ENCODE measurements around the gene VAC14. TPM values are rescaled to one million over a fixed set of nuclear protein-coding genes. Genes with fewer than 3 reads are reported as not detected.

The VAC14 gene
- polyA plus RNA-seq, 1 donor from 2014 or later, result 8.6 TPM

DNA sequence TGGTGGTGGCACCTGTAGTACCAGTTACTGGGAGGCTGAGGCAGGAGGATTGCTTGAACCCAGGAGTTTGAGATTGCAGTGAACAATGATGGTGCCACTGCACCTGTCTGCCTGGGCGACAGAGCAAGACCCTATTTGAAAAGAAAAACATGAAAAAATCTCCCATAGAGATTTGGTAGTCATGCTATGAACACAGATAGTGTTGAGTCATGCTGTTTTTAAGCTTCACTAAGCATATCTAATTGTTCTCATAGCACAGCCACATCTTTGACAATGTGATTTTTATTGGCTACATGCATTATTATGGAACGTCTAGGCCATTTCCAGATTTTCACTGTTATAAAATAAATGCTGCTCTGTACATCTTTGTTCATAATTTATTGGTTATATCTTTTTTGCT lies 148.6 kb downstream of the VAC14 start:
- Histone ChIP-seq H4K20me1 (ENCODE audit: insufficient read depth) (no peaks in the 10 kb centered on the region), H3K27ac (ENCODE audit: low read length) (no peak overlapping the region), H3F3A (ENCODE audit: insufficient read depth, low read length, poor library complexity, severe bottlenecking) (no peaks in the 10 kb centered on the region), H2AFZ (ENCODE audit: low read depth, low read length) (no peak overlapping the region), H3K9me2 (ENCODE audit: insufficient read depth, low read length) (no peaks in the 10 kb centered on the region), H3K27me3 (ENCODE audit: insufficient read depth, low read depth, low read length) (no peaks in the 10 kb centered on the region), H3K4me3 (ENCODE audit: low read length) (no peak overlapping the region), H3K79me2 (replicated peaks; ENCODE audit: insufficient read depth, low read length) (no peaks in the 10 kb centered on the region), H3K36me3 (ENCODE audit: insufficient read depth, low read length) (no peaks in the 10 kb centered on the region), H3K4me2 (ENCODE audit: low read length) (no peak overlapping the region), H3K9ac (ENCODE audit: low read length) (no peak overlapping the region), H3K9me3 (ENCODE audit: low read length) (no peaks in the 10 kb centered on the region)
- no peak for TF ChIP-seq RAD21 (conservative IDR thresholded peaks at IDR 0.05)

DNA sequence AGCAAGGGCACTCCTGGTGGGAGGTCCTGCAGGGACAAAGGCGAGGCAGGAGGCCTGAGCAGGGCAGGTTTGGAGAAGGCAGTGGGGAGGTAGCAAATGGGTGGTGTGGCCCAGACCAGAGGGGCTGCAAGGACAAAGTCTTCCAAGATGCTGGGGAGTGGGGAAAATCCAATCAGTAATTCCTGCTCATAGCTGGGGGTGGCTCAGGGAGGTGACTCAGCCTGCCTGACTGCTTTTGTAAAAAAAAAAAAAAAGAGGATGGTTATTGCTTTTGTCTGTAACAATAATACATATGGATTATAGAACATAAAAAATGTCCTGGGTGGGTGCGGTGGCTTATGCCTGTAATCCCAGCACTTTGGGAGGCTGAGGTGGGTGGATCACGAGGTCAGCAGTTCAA lies 149.4 kb downstream of the VAC14 start:
- TF ChIP-seq RAD21 (conservative IDR thresholded peaks at IDR 0.05) (no peak), EZH2 (IDR thresholded peaks at IDR 0.05; ENCODE audit: borderline replicate concordance, insufficient read depth, low read length, poor library complexity, severe bottlenecking) (no peak), POLR2AphosphoS5 (IDR thresholded peaks at IDR 0.05) (no peak), TAF1 (IDR thresholded peaks at IDR 0.05; ENCODE audit: low read depth) (no peak)
- Histone ChIP-seq H3K4me3 (ENCODE audit: low read length) (no peak overlapping the region), H3K27ac (ENCODE audit: low read length) (no peak overlapping the region)

DNA sequence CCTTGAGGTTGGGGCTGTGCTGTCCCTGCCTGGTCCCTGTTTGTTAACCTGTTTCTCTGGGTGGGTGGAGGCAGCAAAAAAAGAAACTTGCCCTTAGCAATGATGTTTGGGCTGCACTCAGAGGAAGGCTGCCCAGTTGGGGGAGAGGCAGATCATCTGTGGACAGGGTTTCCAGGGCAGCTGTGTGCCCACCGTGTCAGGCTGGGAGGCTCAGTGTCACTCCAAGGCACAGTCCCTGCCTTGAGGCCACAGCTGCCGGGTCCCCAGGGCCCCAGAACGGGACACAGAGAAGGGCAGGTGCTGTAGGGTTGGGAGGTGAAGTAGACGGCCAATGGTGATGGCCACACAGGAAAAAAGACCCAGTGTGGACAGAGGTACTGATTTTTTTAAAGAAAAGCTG lies 150.7 kb downstream of the VAC14 start:
- Histone ChIP-seq H3K9me2 (ENCODE audit: insufficient read depth, low read length) (no peaks in the 10 kb centered on the region), H3F3A (ENCODE audit: insufficient read depth, low read length, poor library complexity, severe bottlenecking) (no peaks in the 10 kb centered on the region), H4K20me1 (ENCODE audit: insufficient read depth) (no peaks in the 10 kb centered on the region), H3K4me2 (ENCODE audit: low read length) (no peak overlapping the region), H2AFZ (ENCODE audit: low read depth, low read length) (no peak overlapping the region), H3K36me3 (ENCODE audit: insufficient read depth, low read length) (no peaks in the 10 kb centered on the region), H3K27me3 (ENCODE audit: insufficient read depth, low read depth, low read length) (no peaks in the 10 kb centered on the region), H3K4me3 (ENCODE audit: low read length) (no peak overlapping the region), H3K79me2 (replicated peaks; ENCODE audit: insufficient read depth, low read length) (no peaks in the 10 kb centered on the region), H3K9ac (ENCODE audit: low read length) (no peak overlapping the region), H3K9me3 (ENCODE audit: low read length) (no peaks in the 10 kb centered on the region), H3K27ac (ENCODE audit: low read length) (no peak overlapping the region)
- no peak for TF ChIP-seq MXI1 (conservative IDR thresholded peaks at IDR 0.05; ENCODE audit: poor library complexity, severe bottlenecking)
- no peak for TF ChIP-seq TAF1 (IDR thresholded peaks at IDR 0.05; ENCODE audit: low read depth)
- no peak for TF ChIP-seq EP300 (conservative IDR thresholded peaks at IDR 0.05; ENCODE audit: poor library complexity, severe bottlenecking)
- no peak for TF ChIP-seq RAD21 (conservative IDR thresholded peaks at IDR 0.05)

More for the DNA sequence above, 149.4 kb downstream of the VAC14 start:
- Histone ChIP-seq H3K4me2 (ENCODE audit: low read length) (no peak overlapping the region), H2AFZ (ENCODE audit: low read depth, low read length) (no peak overlapping the region), H4K20me1 (ENCODE audit: insufficient read depth) (no peaks in the 10 kb centered on the region), H3F3A (ENCODE audit: insufficient read depth, low read length, poor library complexity, severe bottlenecking) (no peaks in the 10 kb centered on the region), H3K9me3 (ENCODE audit: low read length) (no peaks in the 10 kb centered on the region), H3K79me2 (replicated peaks; ENCODE audit: insufficient read depth, low read length) (no peaks in the 10 kb centered on the region), H3K27me3 (ENCODE audit: insufficient read depth, low read depth, low read length) (no peaks in the 10 kb centered on the region), H3K36me3 (ENCODE audit: insufficient read depth, low read length) (no peaks in the 10 kb centered on the region), H3K9ac (ENCODE audit: low read length) (no peak overlapping the region), H3K9me2 (ENCODE audit: insufficient read depth, low read length) (no peaks in the 10 kb centered on the region)

DNA sequence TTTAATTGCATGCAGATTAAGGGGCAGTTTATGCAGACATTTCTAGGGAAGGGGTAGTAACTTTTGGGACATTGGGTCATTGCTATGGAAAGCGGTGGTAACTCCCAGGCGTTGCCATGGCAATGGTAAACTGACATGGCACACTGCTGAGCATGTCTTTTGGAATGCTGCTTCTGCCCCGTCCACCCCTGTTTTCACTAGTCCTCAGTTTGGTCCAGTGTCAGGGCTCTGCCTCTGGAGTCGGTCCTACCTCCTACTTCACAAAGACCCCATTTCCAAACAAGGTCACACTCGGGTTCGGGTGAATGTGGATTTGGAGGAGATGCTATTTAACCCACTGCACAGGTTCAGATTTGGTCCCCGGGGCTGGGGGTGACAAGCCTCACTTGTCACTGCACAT lies 151.7 kb downstream of the VAC14 start:
- no peak overlapping the region for H3K4me2 ChIP-seq (ENCODE audit: low read length)
- H3K27me3 ChIP-seq (ENCODE audit: insufficient read depth, low read depth, low read length), result no peaks in the 10 kb centered on the region
- no peaks in the 10 kb centered on the region for H4K20me1 ChIP-seq (ENCODE audit: insufficient read depth)
- H3K9ac ChIP-seq (ENCODE audit: low read length), result no peak overlapping the region
- no peaks in the 10 kb centered on the region for H3K36me3 ChIP-seq (ENCODE audit: insufficient read depth, low read length)
- TF ChIP-seq, protein P1, sequence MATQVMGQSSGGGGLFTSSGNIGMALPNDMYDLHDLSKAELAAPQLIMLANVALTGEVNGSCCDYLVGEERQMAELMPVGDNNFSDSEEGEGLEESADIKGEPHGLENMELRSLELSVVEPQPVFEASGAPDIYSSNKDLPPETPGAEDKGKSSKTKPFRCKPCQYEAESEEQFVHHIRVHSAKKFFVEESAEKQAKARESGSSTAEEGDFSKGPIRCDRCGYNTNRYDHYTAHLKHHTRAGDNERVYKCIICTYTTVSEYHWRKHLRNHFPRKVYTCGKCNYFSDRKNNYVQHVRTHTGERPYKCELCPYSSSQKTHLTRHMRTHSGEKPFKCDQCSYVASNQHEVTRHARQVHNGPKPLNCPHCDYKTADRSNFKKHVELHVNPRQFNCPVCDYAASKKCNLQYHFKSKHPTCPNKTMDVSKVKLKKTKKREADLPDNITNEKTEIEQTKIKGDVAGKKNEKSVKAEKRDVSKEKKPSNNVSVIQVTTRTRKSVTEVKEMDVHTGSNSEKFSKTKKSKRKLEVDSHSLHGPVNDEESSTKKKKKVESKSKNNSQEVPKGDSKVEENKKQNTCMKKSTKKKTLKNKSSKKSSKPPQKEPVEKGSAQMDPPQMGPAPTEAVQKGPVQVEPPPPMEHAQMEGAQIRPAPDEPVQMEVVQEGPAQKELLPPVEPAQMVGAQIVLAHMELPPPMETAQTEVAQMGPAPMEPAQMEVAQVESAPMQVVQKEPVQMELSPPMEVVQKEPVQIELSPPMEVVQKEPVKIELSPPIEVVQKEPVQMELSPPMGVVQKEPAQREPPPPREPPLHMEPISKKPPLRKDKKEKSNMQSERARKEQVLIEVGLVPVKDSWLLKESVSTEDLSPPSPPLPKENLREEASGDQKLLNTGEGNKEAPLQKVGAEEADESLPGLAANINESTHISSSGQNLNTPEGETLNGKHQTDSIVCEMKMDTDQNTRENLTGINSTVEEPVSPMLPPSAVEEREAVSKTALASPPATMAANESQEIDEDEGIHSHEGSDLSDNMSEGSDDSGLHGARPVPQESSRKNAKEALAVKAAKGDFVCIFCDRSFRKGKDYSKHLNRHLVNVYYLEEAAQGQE (IDR thresholded peaks at IDR 0.05; ENCODE audit: borderline replicate concordance), result no peak
- TF ChIP-seq SMC3 (conservative IDR thresholded peaks at IDR 0.05; ENCODE audit: poor library complexity), result no peak
- TF ChIP-seq TAF1 (IDR thresholded peaks at IDR 0.05; ENCODE audit: low read depth), result no peak
- no peak for TF ChIP-seq POLR2AphosphoS5 (IDR thresholded peaks at IDR 0.05)
- no peak for TF ChIP-seq RAD21 (conservative IDR thresholded peaks at IDR 0.05)
- TF ChIP-seq EP300 (conservative IDR thresholded peaks at IDR 0.05; ENCODE audit: poor library complexity, severe bottlenecking), result no peak
- no peak for TF ChIP-seq EZH2 (IDR thresholded peaks at IDR 0.05; ENCODE audit: borderline replicate concordance, insufficient read depth, low read length, poor library complexity, severe bottlenecking)
- TF ChIP-seq, protein P2, sequence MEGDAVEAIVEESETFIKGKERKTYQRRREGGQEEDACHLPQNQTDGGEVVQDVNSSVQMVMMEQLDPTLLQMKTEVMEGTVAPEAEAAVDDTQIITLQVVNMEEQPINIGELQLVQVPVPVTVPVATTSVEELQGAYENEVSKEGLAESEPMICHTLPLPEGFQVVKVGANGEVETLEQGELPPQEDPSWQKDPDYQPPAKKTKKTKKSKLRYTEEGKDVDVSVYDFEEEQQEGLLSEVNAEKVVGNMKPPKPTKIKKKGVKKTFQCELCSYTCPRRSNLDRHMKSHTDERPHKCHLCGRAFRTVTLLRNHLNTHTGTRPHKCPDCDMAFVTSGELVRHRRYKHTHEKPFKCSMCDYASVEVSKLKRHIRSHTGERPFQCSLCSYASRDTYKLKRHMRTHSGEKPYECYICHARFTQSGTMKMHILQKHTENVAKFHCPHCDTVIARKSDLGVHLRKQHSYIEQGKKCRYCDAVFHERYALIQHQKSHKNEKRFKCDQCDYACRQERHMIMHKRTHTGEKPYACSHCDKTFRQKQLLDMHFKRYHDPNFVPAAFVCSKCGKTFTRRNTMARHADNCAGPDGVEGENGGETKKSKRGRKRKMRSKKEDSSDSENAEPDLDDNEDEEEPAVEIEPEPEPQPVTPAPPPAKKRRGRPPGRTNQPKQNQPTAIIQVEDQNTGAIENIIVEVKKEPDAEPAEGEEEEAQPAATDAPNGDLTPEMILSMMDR (IDR thresholded peaks at IDR 0.05; ENCODE audit: poor library complexity, severe bottlenecking), result no peak
- TF ChIP-seq MXI1 (conservative IDR thresholded peaks at IDR 0.05; ENCODE audit: poor library complexity, severe bottlenecking), result no peak
- no peaks in the 10 kb centered on the region for H3K9me2 ChIP-seq (ENCODE audit: insufficient read depth, low read length)
- H2AFZ ChIP-seq (ENCODE audit: low read depth, low read length), result no peak overlapping the region
- H3F3A ChIP-seq (ENCODE audit: insufficient read depth, low read length, poor library complexity, severe bottlenecking), result no peaks in the 10 kb centered on the region
- no peak overlapping the region for H3K27ac ChIP-seq (ENCODE audit: low read length)
- H3K79me2 ChIP-seq (replicated peaks; ENCODE audit: insufficient read depth, low read length), result no peaks in the 10 kb centered on the region
- H3K4me3 ChIP-seq (ENCODE audit: low read length), result no peak overlapping the region
- no peaks in the 10 kb centered on the region for H3K9me3 ChIP-seq (ENCODE audit: low read length)
